Muscle layer of duodenum (tissue), 2 donors: ENCODE results near the gene EOLA2.
"Not testable (repeated sequence)": the region's sequence is repeated elsewhere in the genome, so short reads cannot be mapped to it uniquely, and the experiment has no call there.

Experiments
- H3K27ac ChIP-seq: one replicate; pipeline ENCODE4 v1.7.0; 2013; ENCODE audit warnings: mild to moderate bottlenecking, low read length
- H3K27me3 ChIP-seq: one replicate; pipeline ENCODE4 v1.7.0; 2013; ENCODE audit warnings: low read depth, mild to moderate bottlenecking, control low read depth, low read length
- H3K36me3 ChIP-seq, 2 donors: one replicate each; pipeline ENCODE4 v1.7.0; 2013; ENCODE audit warnings: low read length in 2 of 2, control low read depth in 1 of 2, mild to moderate bottlenecking in 1 of 2; ENCODE audit not compliant: insufficient read depth in 2 of 2, control insufficient read depth in 1 of 2
- H3K4me1 ChIP-seq, 2 donors: one replicate each; pipeline ENCODE4 v1.7.0; 2013; ENCODE audit warnings: low read length in 2 of 2, mild to moderate bottlenecking in 2 of 2, control low read depth in 1 of 2, moderate library complexity in 1 of 2; ENCODE audit not compliant: insufficient read depth in 2 of 2, control insufficient read depth in 1 of 2
- H3K4me3 ChIP-seq, 2 donors: one replicate each; pipeline ENCODE4 v1.7.0; 2013; ENCODE audit warnings: low read length in 2 of 2, low read depth in 1 of 2, mild to moderate bottlenecking in 1 of 2
- H3K9me3 ChIP-seq, 2 donors: one replicate each; pipeline ENCODE4 v1.7.0; 2013; ENCODE audit warnings: low read length in 2 of 2, control low read depth in 1 of 2, mild to moderate bottlenecking in 1 of 2; ENCODE audit not compliant: control insufficient read depth in 1 of 2
- donor health status: healthy.

EOLA2 gene

GRCh38 chrX:149908727-149909126 is 29.6 kb downstream of the EOLA2 start:
- Histone ChIP-seq H3K4me1 (no peaks in the 10 kb centered on the region), H3K27me3 (no peaks in the 10 kb centered on the region), H3K4me3 (no peak overlapping the region), H3K27ac (no peak overlapping the region), H3K9me3 (no peaks in the 10 kb centered on the region), H3K36me3 (no peaks in the 10 kb centered on the region)

- H3K27ac ChIP-seq: no peak overlapping the region
- H3K4me1 ChIP-seq: no peaks in the 10 kb centered on the region
- no peaks in the 10 kb centered on the region for H3K36me3 ChIP-seq
- no peaks in the 10 kb centered on the region for H3K9me3 ChIP-seq
- H3K27me3 ChIP-seq: no peaks in the 10 kb centered on the region
- H3K4me3 ChIP-seq: no peak overlapping the region
These were observed 30.0 kb downstream of the EOLA2 start for GRCh38 chrX:149908308-149908707.

- H3K4me3 ChIP-seq: peak overlapping the region in 1 of 2 donors; percentile 16
- no peaks in the 10 kb centered on the region for H3K9me3 ChIP-seq
- H3K36me3 ChIP-seq: no peaks in the 10 kb centered on the region
- H3K27me3 ChIP-seq: no peaks in the 10 kb centered on the region
- H3K27ac ChIP-seq: no peak overlapping the region
- H3K4me1 ChIP-seq: no peaks in the 10 kb centered on the region
These were observed 34.2 kb downstream of the EOLA2 start for GRCh38 chrX:149903889-149904748.

- Histone ChIP-seq H3K4me1 (no peaks in the 10 kb centered on the region), H3K27ac (no peak overlapping the region), H3K36me3 (no peaks in the 10 kb centered on the region), H3K27me3 (no peaks in the 10 kb centered on the region), H3K9me3 (no peaks in the 10 kb centered on the region), H3K4me3 (no peak overlapping the region)
These were observed 39.7 kb downstream of the EOLA2 start for GRCh38 chrX:149898554-149898953.

- not testable (repeated sequence) for H3K4me1 ChIP-seq, H3K36me3 ChIP-seq, H3K27ac ChIP-seq, H3K9me3 ChIP-seq, H3K4me3 ChIP-seq, H3K27me3 ChIP-seq
These were observed 47.5 kb downstream of the EOLA2 start for GRCh38 chrX:149890828-149891227.
